GM18519 (cell line): ENCODE data around the gene PEX13.
"Not testable (repeated sequence)": the region's sequence is repeated elsewhere in the genome, so short reads cannot be mapped to it uniquely, and the experiment has no call there.

Experiments
- ATAC-seq: cut with Tn5 transposase; IDR thresholded peaks from one replicate; pipeline ENCODE4 v1.9.1; 2021; ENCODE audit warnings: mild to moderate bottlenecking, moderate library complexity; ENCODE audit not compliant: unreplicated experiment, low FRiP score

PEX13 gene

GRCh38 chr2:61006486-61007105, 10.9 kb upstream of the PEX13 start:
- no peak for ATAC-seq

GRCh38 chr2:61009355-61009754, 8.2 kb upstream of the PEX13 start:
- no peak for ATAC-seq

- no peak for ATAC-seq
Measured at GRCh38 chr2:61011678-61012077, 5.8 kb upstream of the PEX13 start.

- ATAC-seq = not testable (repeated sequence)
Measured at GRCh38 chr2:61012303-61012702, 5.2 kb upstream of the PEX13 start.

GRCh38 chr2:61013382-61013781, 4.1 kb upstream of the PEX13 start:
- no peak for ATAC-seq

GRCh38 chr2:61014763-61015162, 2.8 kb upstream of the PEX13 start:
- no peak for ATAC-seq

GRCh38 chr2:61015976-61016375, 1.5 kb upstream of the PEX13 start:
- no peak for ATAC-seq

- ATAC-seq = peak; percentile 15
Measured at GRCh38 chr2:61016392-61017002, 1.0 kb upstream of the PEX13 start.

GRCh38 chr2:61017003-61017555, 441 bp upstream of the PEX13 start:
- ATAC-seq = peak; percentile 48

- ATAC-seq = no peak
Measured at GRCh38 chr2:61018318-61018755, 817 bp downstream of the PEX13 start.

GRCh38 chr2:61018798-61019197, 1.3 kb downstream of the PEX13 start:
- ATAC-seq = no peak

- no peak for ATAC-seq
Measured at GRCh38 chr2:61021228-61021660, 3.7 kb downstream of the PEX13 start.

GRCh38 chr2:61023670-61024069, 6.2 kb downstream of the PEX13 start:
- ATAC-seq = no peak

GRCh38 chr2:61029533-61029932, 12.0 kb downstream of the PEX13 start:
- no peak for ATAC-seq

- ATAC-seq = not testable (repeated sequence)
Measured at GRCh38 chr2:61034592-61034991, 17.1 kb downstream of the PEX13 start.

GRCh38 chr2:61036643-61037042, 19.1 kb downstream of the PEX13 start:
- not testable (repeated sequence) for ATAC-seq

GRCh38 chr2:61042807-61043206, 25.3 kb downstream of the PEX13 start:
- ATAC-seq = no peak

- ATAC-seq = no peak
Measured at GRCh38 chr2:61044636-61045035, 27.1 kb downstream of the PEX13 start.

GRCh38 chr2:61045226-61045625, 27.7 kb downstream of the PEX13 start:
- ATAC-seq = no peak

GRCh38 chr2:61045999-61046398, 28.5 kb downstream of the PEX13 start:
- no peak for ATAC-seq

GRCh38 chr2:61055557-61055956, 38.0 kb downstream of the PEX13 start:
- no peak for ATAC-seq

GRCh38 chr2:61057562-61057961, 40.0 kb downstream of the PEX13 start:
- no peak for ATAC-seq
